ENCODE measurements around the gene CLEC4C.
"Not testable (repeated sequence)": the region's sequence is repeated elsewhere in the genome, so short reads cannot be mapped to it uniquely, and the experiment has no call there.

Gene CLEC4C

GRCh38 chr12:7758766-7759140 lies 11.6 kb upstream of the CLEC4C start:
- H3K9ac ChIP-seq (ENCODE audit: low read depth in 1 of 2, low read length in 2 of 2), result no peak overlapping the region
- no peaks in the 10 kb centered on the region for H3K9me3 ChIP-seq (ENCODE audit: control insufficient read depth in 1 of 2, low read length in 2 of 2)
- no peaks in the 10 kb centered on the region for H3K4me1 ChIP-seq (ENCODE audit: control insufficient read depth in 1 of 2, insufficient read depth in 2 of 2, low read length in 2 of 2)
- H3K36me3 ChIP-seq (ENCODE audit: control insufficient read depth in 1 of 2, insufficient read depth in 2 of 2, low read length in 2 of 2), result no peaks in the 10 kb centered on the region
- H3K27ac ChIP-seq (ENCODE audit: low read depth, low read length), result no peak overlapping the region
- no peaks in the 10 kb centered on the region for H3K27me3 ChIP-seq (ENCODE audit: control insufficient read depth in 1 of 2, insufficient read depth in 2 of 2, low read length in 2 of 2)
- no peak overlapping the region for H3K4me3 ChIP-seq (ENCODE audit: low read depth in 1 of 2, low read length in 2 of 2)

- H3K9me3 ChIP-seq (ENCODE audit: control insufficient read depth in 1 of 2, low read length in 2 of 2), result no peaks in the 10 kb centered on the region
- H3K9ac ChIP-seq (ENCODE audit: low read depth in 1 of 2, low read length in 2 of 2), result no peak overlapping the region
- no peak overlapping the region for H3K4me3 ChIP-seq (ENCODE audit: low read depth in 1 of 2, low read length in 2 of 2)
- no peaks in the 10 kb centered on the region for H3K36me3 ChIP-seq (ENCODE audit: control insufficient read depth in 1 of 2, insufficient read depth in 2 of 2, low read length in 2 of 2)
- H3K27me3 ChIP-seq (ENCODE audit: control insufficient read depth in 1 of 2, insufficient read depth in 2 of 2, low read length in 2 of 2), result no peaks in the 10 kb centered on the region
- no peaks in the 10 kb centered on the region for H3K4me1 ChIP-seq (ENCODE audit: control insufficient read depth in 1 of 2, insufficient read depth in 2 of 2, low read length in 2 of 2)
- no peak overlapping the region for H3K27ac ChIP-seq (ENCODE audit: low read depth, low read length)
Measured at GRCh38 chr12:7756993-7757392, 9.8 kb upstream of the CLEC4C start.

GRCh38 chr12:7755668-7756067 lies 8.5 kb upstream of the CLEC4C start:
- H3K27me3 ChIP-seq (ENCODE audit: control insufficient read depth in 1 of 2, insufficient read depth in 2 of 2, low read length in 2 of 2); H3K4me1 ChIP-seq (ENCODE audit: control insufficient read depth in 1 of 2, insufficient read depth in 2 of 2, low read length in 2 of 2); H3K9me3 ChIP-seq (ENCODE audit: control insufficient read depth in 1 of 2, low read length in 2 of 2); H3K9ac ChIP-seq (ENCODE audit: low read depth in 1 of 2, low read length in 2 of 2); H3K36me3 ChIP-seq (ENCODE audit: control insufficient read depth in 1 of 2, insufficient read depth in 2 of 2, low read length in 2 of 2); H3K27ac ChIP-seq (ENCODE audit: low read depth, low read length); H3K4me3 ChIP-seq (ENCODE audit: low read depth in 1 of 2, low read length in 2 of 2): not testable (repeated sequence)

- not testable (repeated sequence) for H3K36me3 ChIP-seq (ENCODE audit: control insufficient read depth in 1 of 2, insufficient read depth in 2 of 2, low read length in 2 of 2); H3K27ac ChIP-seq (ENCODE audit: low read depth, low read length); H3K4me3 ChIP-seq (ENCODE audit: low read depth in 1 of 2, low read length in 2 of 2); H3K9me3 ChIP-seq (ENCODE audit: control insufficient read depth in 1 of 2, low read length in 2 of 2); H3K9ac ChIP-seq (ENCODE audit: low read depth in 1 of 2, low read length in 2 of 2); H3K4me1 ChIP-seq (ENCODE audit: control insufficient read depth in 1 of 2, insufficient read depth in 2 of 2, low read length in 2 of 2); H3K27me3 ChIP-seq (ENCODE audit: control insufficient read depth in 1 of 2, insufficient read depth in 2 of 2, low read length in 2 of 2)
Measured at GRCh38 chr12:7751941-7752922, 5.1 kb upstream of the CLEC4C start.

GRCh38 chr12:7751394-7751793 lies 4.2 kb upstream of the CLEC4C start:
- Histone ChIP-seq H3K27me3 (ENCODE audit: control insufficient read depth in 1 of 2, insufficient read depth in 2 of 2, low read length in 2 of 2) (no peaks in the 10 kb centered on the region), H3K36me3 (ENCODE audit: control insufficient read depth in 1 of 2, insufficient read depth in 2 of 2, low read length in 2 of 2) (no peaks in the 10 kb centered on the region), H3K4me3 (ENCODE audit: low read depth in 1 of 2, low read length in 2 of 2) (no peak overlapping the region), H3K27ac (ENCODE audit: low read depth, low read length) (no peak overlapping the region), H3K9ac (ENCODE audit: low read depth in 1 of 2, low read length in 2 of 2) (no peak overlapping the region), H3K9me3 (ENCODE audit: control insufficient read depth in 1 of 2, low read length in 2 of 2) (no peaks in the 10 kb centered on the region), H3K4me1 (ENCODE audit: control insufficient read depth in 1 of 2, insufficient read depth in 2 of 2, low read length in 2 of 2) (no peaks in the 10 kb centered on the region)

- no peaks in the 10 kb centered on the region for H3K27me3 ChIP-seq (ENCODE audit: control insufficient read depth in 1 of 2, insufficient read depth in 2 of 2, low read length in 2 of 2)
- H3K27ac ChIP-seq (ENCODE audit: low read depth, low read length), result no peak overlapping the region
- H3K4me3 ChIP-seq (ENCODE audit: low read depth in 1 of 2, low read length in 2 of 2), result no peak overlapping the region
- H3K4me1 ChIP-seq (ENCODE audit: control insufficient read depth in 1 of 2, insufficient read depth in 2 of 2, low read length in 2 of 2), result no peaks in the 10 kb centered on the region
- H3K9ac ChIP-seq (ENCODE audit: low read depth in 1 of 2, low read length in 2 of 2), result no peak overlapping the region
- no peaks in the 10 kb centered on the region for H3K36me3 ChIP-seq (ENCODE audit: control insufficient read depth in 1 of 2, insufficient read depth in 2 of 2, low read length in 2 of 2)
- no peaks in the 10 kb centered on the region for H3K9me3 ChIP-seq (ENCODE audit: control insufficient read depth in 1 of 2, low read length in 2 of 2)
Measured at GRCh38 chr12:7750350-7750749, 3.2 kb upstream of the CLEC4C start.

- Histone ChIP-seq H3K27ac (ENCODE audit: low read depth, low read length) (no peak overlapping the region), H3K27me3 (ENCODE audit: control insufficient read depth in 1 of 2, insufficient read depth in 2 of 2, low read length in 2 of 2) (no peaks in the 10 kb centered on the region), H3K4me1 (ENCODE audit: control insufficient read depth in 1 of 2, insufficient read depth in 2 of 2, low read length in 2 of 2) (no peaks in the 10 kb centered on the region), H3K9ac (ENCODE audit: low read depth in 1 of 2, low read length in 2 of 2) (no peak overlapping the region), H3K4me3 (ENCODE audit: low read depth in 1 of 2, low read length in 2 of 2) (no peak overlapping the region), H3K36me3 (ENCODE audit: control insufficient read depth in 1 of 2, insufficient read depth in 2 of 2, low read length in 2 of 2) (no peaks in the 10 kb centered on the region), H3K9me3 (ENCODE audit: control insufficient read depth in 1 of 2, low read length in 2 of 2) (no peaks in the 10 kb centered on the region)
Measured at GRCh38 chr12:7749442-7749841, 2.3 kb upstream of the CLEC4C start.

- Histone ChIP-seq H3K9me3 (ENCODE audit: control insufficient read depth in 1 of 2, low read length in 2 of 2) (peaks cover 0 to 3% of the 10 kb centered on the region in 2 donors), H3K4me3 (ENCODE audit: low read depth in 1 of 2, low read length in 2 of 2) (no peak overlapping the region), H3K36me3 (ENCODE audit: control insufficient read depth in 1 of 2, insufficient read depth in 2 of 2, low read length in 2 of 2) (no peaks in the 10 kb centered on the region), H3K4me1 (ENCODE audit: control insufficient read depth in 1 of 2, insufficient read depth in 2 of 2, low read length in 2 of 2) (no peaks in the 10 kb centered on the region), H3K27me3 (ENCODE audit: control insufficient read depth in 1 of 2, insufficient read depth in 2 of 2, low read length in 2 of 2) (no peaks in the 10 kb centered on the region), H3K9ac (ENCODE audit: low read depth in 1 of 2, low read length in 2 of 2) (no peak overlapping the region), H3K27ac (ENCODE audit: low read depth, low read length) (no peak overlapping the region)
Measured at GRCh38 chr12:7748852-7749251, 1.7 kb upstream of the CLEC4C start.

- H3K27ac ChIP-seq (ENCODE audit: low read depth, low read length), result no peak overlapping the region
- H3K9ac ChIP-seq (ENCODE audit: low read depth in 1 of 2, low read length in 2 of 2), result no peak overlapping the region
- H3K4me3 ChIP-seq (ENCODE audit: low read depth in 1 of 2, low read length in 2 of 2), result no peak overlapping the region
- no peaks in the 10 kb centered on the region for H3K9me3 ChIP-seq (ENCODE audit: control insufficient read depth in 1 of 2, low read length in 2 of 2)
- no peaks in the 10 kb centered on the region for H3K36me3 ChIP-seq (ENCODE audit: control insufficient read depth in 1 of 2, insufficient read depth in 2 of 2, low read length in 2 of 2)
- no peaks in the 10 kb centered on the region for H3K27me3 ChIP-seq (ENCODE audit: control insufficient read depth in 1 of 2, insufficient read depth in 2 of 2, low read length in 2 of 2)
- H3K4me1 ChIP-seq (ENCODE audit: control insufficient read depth in 1 of 2, insufficient read depth in 2 of 2, low read length in 2 of 2), result no peaks in the 10 kb centered on the region
Measured at GRCh38 chr12:7732993-7733392, 14.2 kb downstream of the CLEC4C start.

GRCh38 chr12:7731486-7731885 lies 15.7 kb downstream of the CLEC4C start:
- no peak overlapping the region for H3K9ac ChIP-seq (ENCODE audit: low read depth in 1 of 2, low read length in 2 of 2)
- no peaks in the 10 kb centered on the region for H3K36me3 ChIP-seq (ENCODE audit: control insufficient read depth in 1 of 2, insufficient read depth in 2 of 2, low read length in 2 of 2)

More at GRCh38 chr12:7731486-7731885, 15.7 kb downstream of the CLEC4C start:
- H3K4me3 ChIP-seq (ENCODE audit: low read depth in 1 of 2, low read length in 2 of 2), result no peak overlapping the region
- H3K4me1 ChIP-seq (ENCODE audit: control insufficient read depth in 1 of 2, insufficient read depth in 2 of 2, low read length in 2 of 2), result no peaks in the 10 kb centered on the region
- no peaks in the 10 kb centered on the region for H3K27me3 ChIP-seq (ENCODE audit: control insufficient read depth in 1 of 2, insufficient read depth in 2 of 2, low read length in 2 of 2)
- H3K27ac ChIP-seq (ENCODE audit: low read depth, low read length), result no peak overlapping the region
- no peaks in the 10 kb centered on the region for H3K9me3 ChIP-seq (ENCODE audit: control insufficient read depth in 1 of 2, low read length in 2 of 2)
